Prostate gland (tissue), 2 donors: ENCODE data around the gene NR2C2.

Experiments used
- CTCF ChIP-seq, 4 experiments: fragments of 200-600 bp in 2 of 4; fragments of 450-650 bp in 2 of 4; sonication (generic) in 2 of 4; IDR thresholded peaks; 1 replicate in 3 of 4; 2 replicates in 1 of 4; pipeline ENCODE4 v1.5.1; 2016 to 2019; ENCODE audit warnings: antibody characterized with exemption in 4 of 4, mild to moderate bottlenecking in 2 of 4, moderate library complexity in 2 of 4
- POLR2A ChIP-seq: fragments of 450-650 bp; IDR thresholded peaks from one replicate; pipeline ENCODE4 v1.6.1; 2016; ENCODE audit warnings: antibody characterized with exemption, mild to moderate bottlenecking
- POLR2AphosphoS5 ChIP-seq: sonication (generic); formaldehyde crosslinking; IDR thresholded peaks from one replicate; pipeline ENCODE4 v1.6.1; 2017; ENCODE audit warnings: antibody characterized with exemption

- TF ChIP-seq CTCF (IDR thresholded peaks at IDR 0.05) (no peak), POLR2A (no peak), POLR2AphosphoS5 (no peak)
Observed at GRCh38 chr3:14990780-14991148, 43.4 kb downstream of the NR2C2 start.
